ENCODE measurements around the gene XXYLT1. TPM values are rescaled to one million over a fixed set of nuclear protein-coding genes. Genes with fewer than 3 reads are reported as not detected.

The XXYLT1 gene
- total RNA-seq, 1 experiment from 2014 or later: 23.4 TPM

DNA sequence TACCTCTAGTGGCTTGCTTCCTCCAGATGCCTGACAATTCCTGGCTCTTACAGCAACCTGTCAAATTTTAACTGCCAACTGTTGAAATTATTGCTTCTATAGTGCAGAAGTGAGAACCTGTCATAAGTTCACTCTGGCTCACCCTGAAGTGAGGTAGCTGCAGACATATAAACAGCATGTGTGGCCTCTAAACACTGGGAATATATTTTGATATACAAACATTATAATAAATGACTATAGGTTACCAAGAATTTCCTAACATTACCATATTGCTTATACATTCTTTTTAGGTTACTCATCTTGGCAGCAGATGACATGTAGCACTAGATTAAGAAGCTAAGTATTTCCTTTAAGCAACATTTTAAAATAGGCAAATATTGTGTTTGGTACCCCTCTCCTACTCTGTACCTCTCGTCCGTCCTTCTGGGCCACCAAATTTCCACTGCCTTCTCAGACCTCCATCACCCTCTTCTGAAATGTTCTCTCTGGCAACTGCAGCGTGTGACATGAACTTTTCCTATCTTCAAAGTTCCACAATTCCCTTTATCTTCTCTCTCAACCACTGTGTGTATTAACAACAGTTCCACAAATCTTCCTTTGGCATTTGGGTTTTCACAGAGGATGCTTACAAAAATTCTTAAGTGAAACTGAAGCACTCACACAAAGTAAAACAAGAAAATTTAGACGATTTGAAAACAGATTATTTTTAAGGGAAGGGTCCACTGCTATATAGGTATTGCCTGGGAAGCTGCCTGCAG, 15.3 kb upstream of the XXYLT1 start:
- DNase-seq (ENCODE audit: low spot score): no peak
- H3K27ac Mint-ChIP-seq: no peak overlapping the region
- ChIA-PET CTCF (interaction anchor here (1.7 kb wide), 2 partner anchors 15 kb away, joined by 4 read pairs; partner anchors contain the start of gene XXYLT1), POLR2A (no interaction called here)
- no peak for ATAC-seq
- no peak overlapping the region for H3K4me3 Mint-ChIP-seq
- TF ChIP-seq GABPB1 (CRISPR knock-in tag; IDR thresholded peaks at IDR 0.05) (no peak), EMX1 (CRISPR knock-in tag; IDR thresholded peaks at IDR 0.05) (no peak), TP53 (CRISPR knock-in tag; IDR thresholded peaks at IDR 0.05) (no peak), RELA (CRISPR knock-in tag; IDR thresholded peaks at IDR 0.05; ENCODE audit: borderline replicate concordance) (no peak), ATF1 (CRISPR knock-in tag; IDR thresholded peaks at IDR 0.05) (no peak), ZNF416 (CRISPR knock-in tag; IDR thresholded peaks at IDR 0.05) (no peak), ZNF138 (CRISPR knock-in tag; conservative IDR thresholded peaks at IDR 0.05) (no peak), ELF4 (CRISPR knock-in tag; IDR thresholded peaks at IDR 0.05; ENCODE audit: low read depth) (no peak), ZBTB21 (CRISPR knock-in tag; IDR thresholded peaks at IDR 0.05; ENCODE audit: borderline replicate concordance) (no peak), ZNF532 (CRISPR knock-in tag; IDR thresholded peaks at IDR 0.05; ENCODE audit: borderline replicate concordance) (no peak), ZNF671 (CRISPR knock-in tag; IDR thresholded peaks at IDR 0.05) (no peak), FOXK1 (CRISPR knock-in tag; IDR thresholded peaks at IDR 0.05) (no peak), PRDM15 (CRISPR knock-in tag; IDR thresholded peaks at IDR 0.05) (no peak), E2F4 (CRISPR knock-in tag; IDR thresholded peaks at IDR 0.05; ENCODE audit: borderline replicate concordance, low read depth) (no peak)
- TF ChIP-seq, protein P1, sequence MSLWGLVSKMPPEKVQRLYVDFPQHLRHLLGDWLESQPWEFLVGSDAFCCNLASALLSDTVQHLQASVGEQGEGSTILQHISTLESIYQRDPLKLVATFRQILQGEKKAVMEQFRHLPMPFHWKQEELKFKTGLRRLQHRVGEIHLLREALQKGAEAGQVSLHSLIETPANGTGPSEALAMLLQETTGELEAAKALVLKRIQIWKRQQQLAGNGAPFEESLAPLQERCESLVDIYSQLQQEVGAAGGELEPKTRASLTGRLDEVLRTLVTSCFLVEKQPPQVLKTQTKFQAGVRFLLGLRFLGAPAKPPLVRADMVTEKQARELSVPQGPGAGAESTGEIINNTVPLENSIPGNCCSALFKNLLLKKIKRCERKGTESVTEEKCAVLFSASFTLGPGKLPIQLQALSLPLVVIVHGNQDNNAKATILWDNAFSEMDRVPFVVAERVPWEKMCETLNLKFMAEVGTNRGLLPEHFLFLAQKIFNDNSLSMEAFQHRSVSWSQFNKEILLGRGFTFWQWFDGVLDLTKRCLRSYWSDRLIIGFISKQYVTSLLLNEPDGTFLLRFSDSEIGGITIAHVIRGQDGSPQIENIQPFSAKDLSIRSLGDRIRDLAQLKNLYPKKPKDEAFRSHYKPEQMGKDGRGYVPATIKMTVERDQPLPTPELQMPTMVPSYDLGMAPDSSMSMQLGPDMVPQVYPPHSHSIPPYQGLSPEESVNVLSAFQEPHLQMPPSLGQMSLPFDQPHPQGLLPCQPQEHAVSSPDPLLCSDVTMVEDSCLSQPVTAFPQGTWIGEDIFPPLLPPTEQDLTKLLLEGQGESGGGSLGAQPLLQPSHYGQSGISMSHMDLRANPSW (CRISPR knock-in tag; conservative IDR thresholded peaks at IDR 0.05; ENCODE audit: low read depth): no peak
- no peaks in the 10 kb centered on the region for H3K4me1 Mint-ChIP-seq
- H3K36me3 Mint-ChIP-seq: peaks cover 18% of the 10 kb centered on the region
- H3K9me3 Mint-ChIP-seq: no peaks in the 10 kb centered on the region
- no peaks in the 10 kb centered on the region for H3K27me3 Mint-ChIP-seq (ENCODE audit: low read depth)

Measured in WTC11 (cell line).